Kidney (tissue), 14 donors: Measurements from ENCODE around the gene ANKRD29. TPM values are rescaled to one million over a fixed set of nuclear protein-coding genes. Genes with fewer than 3 reads are reported as not detected.
"Not testable (repeated sequence)": the region's sequence is repeated elsewhere in the genome, so short reads cannot be mapped to it uniquely, and the experiment has no call there.

Experiments
- DNase-seq, 5 donors: peaks; one replicate each; pipeline ENCODE4 v3.0.0-alpha.2; 2013 to 2020
- FAIRE-seq: peaks from 2 replicates; lab custom pipeline; 2012; peaks lifted over from hg19 to GRCh38; lab: Jason Lieb, UNC
- H3K27ac ChIP-seq, 2 donors: one replicate each; pipeline ENCODE4 v1.7.0; 2013; ENCODE audit warnings: low read depth in 2 of 2, low read length in 2 of 2, inconsistent platforms in 1 of 2
- H3K27me3 ChIP-seq: one replicate; pipeline ENCODE4 v1.7.1; 2013; ENCODE audit warnings: low read length, inconsistent platforms; ENCODE audit not compliant: control insufficient read depth, insufficient read depth
- H3K36me3 ChIP-seq, 3 donors: one replicate each; pipeline versions ENCODE4 v1.7.0 to v1.7.1; 2013; ENCODE audit warnings: low read length in 3 of 3, control low read depth in 1 of 3, inconsistent platforms in 1 of 3; ENCODE audit not compliant: insufficient read depth in 3 of 3, control insufficient read depth in 2 of 3
- H3K4me1 ChIP-seq, 3 donors: one replicate each; pipeline versions ENCODE4 v1.7.0 to v1.7.1; 2013; ENCODE audit warnings: low read length in 3 of 3, inconsistent platforms in 1 of 3, low read depth in 1 of 3; ENCODE audit not compliant: control insufficient read depth in 2 of 3, insufficient read depth in 2 of 3
- H3K4me3 ChIP-seq, 3 donors: one replicate each; pipeline versions ENCODE4 v1.7.0 to v1.8.1; 2013; ENCODE audit warnings: low read length in 3 of 3, control low read depth in 1 of 3, inconsistent platforms in 1 of 3
- H3K9ac ChIP-seq, 3 donors: one replicate each; pipeline versions ENCODE4 v1.7.0 to v1.7.1; 2013; ENCODE audit warnings: low read length in 3 of 3, control low read depth in 1 of 3, inconsistent platforms in 1 of 3
- H3K9me3 ChIP-seq, 3 donors: one replicate each; pipeline versions ENCODE4 v1.7.0 to v1.7.1; 2013; ENCODE audit warnings: low read length in 3 of 3, control low read depth in 1 of 3, inconsistent platforms in 1 of 3; ENCODE audit not compliant: control insufficient read depth in 2 of 3, insufficient read depth in 1 of 3
- CTCF ChIP-seq: IDR thresholded peaks from 3 replicates; pipeline ENCODE4 v1.5.1; 2012; ENCODE audit warnings: mild to moderate bottlenecking, moderate library complexity, borderline replicate concordance; ENCODE audit not compliant: insufficient read depth; ENCODE audit errors: extremely low read depth
- intact Hi-C: fragments of 100-400 bp; cut with DNase I; formaldehyde crosslinking; loops from one replicate; pipeline ENCODE4 v1.11.1; 2022
- polyA plus RNA-seq: library from polyadenylated mRNA; stranded (reverse); fragments of 350-450 nt; fragmentation: Illumina TruSeq; extraction: RNeasy Lipid Tissue Mini Kit (QIAGEN cat#74804); gene quantifications from one replicate; pipeline ENCODE4 v1.2.3, GENCODE V29; 2014; ENCODE audit warnings: low read depth, low replicate concordance; ENCODE audit not compliant: insufficient read depth
- total RNA-seq: library from RNA; stranded (reverse); fragmentation: NEBNext Ultra II Directional; extraction: Animal tissue kit (Norgen Biotek cat#: 25700); gene quantifications from one replicate; pipeline ENCODE4 v1.2.1, GENCODE V29; 2021
- donor health status: control.
- donor health status: control.
- donor health status: control.
- donor health status: control.
- donor health status: control.
- donor health status: DM: yes; HTN: yes; CAD: no.
- donor health status: Normal renal cell carcinoma (clear cell type).

The ANKRD29 gene
- total and polyA plus RNA-seq, 2 donors from 2014 or later: 4.9 to 5.2 TPM

- Histone ChIP-seq H3K9me3 (no peaks in the 10 kb centered on the region), H3K27me3 (no peaks in the 10 kb centered on the region), H3K27ac (no peak overlapping the region), H3K36me3 (no peaks in the 10 kb centered on the region), H3K9ac (no peak overlapping the region), H3K4me1 (peaks cover 0 to 12% (median 0%) of the 10 kb centered on the region in 3 donors), H3K4me3 (no peak overlapping the region)
- no peak for TF ChIP-seq CTCF
- FAIRE-seq: no peak
- intact Hi-C loops: no loop called here
- no peak for DNase-seq
Measured at GRCh38 chr18:23578067-23578701, 84.5 kb downstream of the ANKRD29 start.

- H3K4me1 ChIP-seq: peaks cover 0 to 10% (median 0%) of the 10 kb centered on the region in 3 donors
Measured at GRCh38 chr18:23577521-23577920, 85.2 kb downstream of the ANKRD29 start.

GRCh38 chr18:23575309-23575651 lies 87.4 kb downstream of the ANKRD29 start:
- Histone ChIP-seq H3K9me3 (no peaks in the 10 kb centered on the region), H3K4me3 (no peak overlapping the region), H3K36me3 (peaks cover 0 to 3% (median 0%) of the 10 kb centered on the region in 3 donors), H3K27ac (no peak overlapping the region), H3K9ac (no peak overlapping the region), H3K4me1 (peaks cover 0 to 6% (median 0%) of the 10 kb centered on the region in 3 donors), H3K27me3 (no peaks in the 10 kb centered on the region)
- FAIRE-seq (no peak), DNase-seq (no peak)
- no peak for TF ChIP-seq CTCF
- intact Hi-C loops: no loop called here

More at GRCh38 chr18:23577521-23577920, 85.2 kb downstream of the ANKRD29 start:
- H3K27ac ChIP-seq, H3K4me3 ChIP-seq, FAIRE-seq, H3K9me3 ChIP-seq, H3K36me3 ChIP-seq, intact Hi-C loops, DNase-seq, H3K27me3 ChIP-seq, H3K9ac ChIP-seq: not testable (repeated sequence)

- no peak for DNase-seq
- Histone ChIP-seq H3K4me1 (peaks cover 0 to 6% (median 0%) of the 10 kb centered on the region in 3 donors), H3K4me3 (no peak overlapping the region), H3K9me3 (no peaks in the 10 kb centered on the region), H3K27me3 (no peaks in the 10 kb centered on the region), H3K36me3 (peaks cover 0 to 4% (median 0%) of the 10 kb centered on the region in 3 donors), H3K27ac (peak overlapping the region in 1 of 2 donors; percentile 69), H3K9ac (no peak overlapping the region)
- no peak for TF ChIP-seq CTCF
- no peak for FAIRE-seq
- intact Hi-C loops: no loop called here
Measured at GRCh38 chr18:23574611-23575308, 88.0 kb downstream of the ANKRD29 start.
